Parathyroid adenoma (tissue), 2 donors: ENCODE measurements around the gene TBC1D23.
"Not testable (repeated sequence)": the region's sequence is repeated elsewhere in the genome, so short reads cannot be mapped to it uniquely, and the experiment has no call there.

ENCODE experiments used
- H2AFZ ChIP-seq: fragments of 300-600 bp; sonication (generic); one replicate; pipeline ENCODE4 v1.7.0; 2017; ENCODE audit warnings: antibody characterized with exemption, mild to moderate bottlenecking
- H3K27ac ChIP-seq: fragments of 300-600 bp; sonication (generic); one replicate; pipeline ENCODE4 v1.7.0; 2017
- H3K27me3 ChIP-seq: fragments of 300-600 bp; sonication (generic); one replicate; pipeline ENCODE4 v1.7.0; 2017; ENCODE audit warnings: low read length; ENCODE audit not compliant: control insufficient read depth, insufficient read depth
- H3K36me3 ChIP-seq: fragments of 300-600 bp; sonication (generic); one replicate; pipeline ENCODE4 v1.7.0; 2017; ENCODE audit warnings: low read length; ENCODE audit not compliant: control insufficient read depth, insufficient read depth
- H3K4me1 ChIP-seq: fragments of 300-600 bp; sonication (generic); one replicate; pipeline ENCODE4 v1.7.0; 2017; ENCODE audit warnings: control low read depth
- H3K4me2 ChIP-seq: fragments of 300-600 bp; sonication (generic); one replicate; pipeline ENCODE4 v1.7.0; 2017; ENCODE audit warnings: low read length
- H3K4me3 ChIP-seq: fragments of 300-600 bp; sonication (generic); one replicate; pipeline ENCODE4 v1.7.0; 2017; ENCODE audit warnings: low read depth, low read length
- H3K79me2 ChIP-seq: fragments of 300-600 bp; sonication (generic); one replicate; pipeline ENCODE4 v1.7.0; 2017; ENCODE audit warnings: control low read depth
- H3K9ac ChIP-seq: fragments of 300-600 bp; sonication (generic); one replicate; pipeline ENCODE4 v1.7.0; 2017; ENCODE audit warnings: mild to moderate bottlenecking
- H3K9me3 ChIP-seq: fragments of 300-600 bp; sonication (generic); one replicate; pipeline ENCODE4 v1.7.0; 2017; ENCODE audit warnings: low read length; ENCODE audit not compliant: control insufficient read depth
- CTCF ChIP-seq: fragments of 300-600 bp; sonication (generic); IDR thresholded peaks from one replicate; pipeline ENCODE4 v1.7.0; 2017; ENCODE audit warnings: antibody characterized with exemption, mild to moderate bottlenecking
- donor health status: primary hyperparathyroidism.

TBC1D23 gene

DNA sequence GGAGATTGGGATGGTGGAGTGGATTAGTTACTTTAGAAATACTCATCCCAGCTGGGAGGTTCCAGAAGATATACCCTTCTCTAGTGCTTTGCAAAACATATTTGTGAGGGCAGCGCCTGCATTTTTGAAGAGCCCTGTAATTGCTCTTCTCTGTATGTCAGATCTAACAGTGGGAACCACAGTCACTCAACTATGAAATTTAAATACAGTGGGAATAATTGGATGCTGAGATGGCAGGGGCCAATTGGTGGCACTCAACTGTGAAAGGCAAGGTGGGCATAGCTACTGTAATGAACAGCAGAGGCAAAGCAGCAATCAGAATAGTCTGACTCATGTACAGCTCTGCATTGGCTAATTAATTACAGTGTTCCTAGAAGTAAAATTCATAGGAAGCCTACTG, 22.2 kb upstream of the TBC1D23 start:
- H3K4me1 ChIP-seq, result no peaks in the 10 kb centered on the region
- no peak overlapping the region for H3K4me2 ChIP-seq
- no peaks in the 10 kb centered on the region for H3K9me3 ChIP-seq
- H3K27me3 ChIP-seq, result no peaks in the 10 kb centered on the region
- H3K27ac ChIP-seq, result no peak overlapping the region
- H3K4me3 ChIP-seq, result no peak overlapping the region
- no peak overlapping the region for H2AFZ ChIP-seq
- H3K36me3 ChIP-seq, result no peaks in the 10 kb centered on the region
- no peak overlapping the region for H3K9ac ChIP-seq
- TF ChIP-seq CTCF, result no peak
- H3K79me2 ChIP-seq, result no peaks in the 10 kb centered on the region

- H3K27me3 ChIP-seq, H3K27ac ChIP-seq, H3K4me3 ChIP-seq, H3K9ac ChIP-seq, H3K36me3 ChIP-seq, H3K9me3 ChIP-seq, H2AFZ ChIP-seq, H3K79me2 ChIP-seq, H3K4me1 ChIP-seq, H3K4me2 ChIP-seq: not testable (repeated sequence)
These were observed 18.3 kb upstream of the TBC1D23 start for GRCh38 chr3:100242471-100242870.

- Histone ChIP-seq H3K36me3 (no peaks in the 10 kb centered on the region), H3K4me3 (no peak overlapping the region), H3K79me2 (no peaks in the 10 kb centered on the region), H3K4me1 (no peaks in the 10 kb centered on the region), H3K27me3 (no peaks in the 10 kb centered on the region), H3K27ac (no peak overlapping the region), H3K9me3 (no peaks in the 10 kb centered on the region), H3K4me2 (no peak overlapping the region), H2AFZ (no peak overlapping the region), H3K9ac (no peak overlapping the region)
- TF ChIP-seq CTCF, result no peak
These were observed 16.5 kb upstream of the TBC1D23 start for GRCh38 chr3:100244264-100244663.

DNA sequence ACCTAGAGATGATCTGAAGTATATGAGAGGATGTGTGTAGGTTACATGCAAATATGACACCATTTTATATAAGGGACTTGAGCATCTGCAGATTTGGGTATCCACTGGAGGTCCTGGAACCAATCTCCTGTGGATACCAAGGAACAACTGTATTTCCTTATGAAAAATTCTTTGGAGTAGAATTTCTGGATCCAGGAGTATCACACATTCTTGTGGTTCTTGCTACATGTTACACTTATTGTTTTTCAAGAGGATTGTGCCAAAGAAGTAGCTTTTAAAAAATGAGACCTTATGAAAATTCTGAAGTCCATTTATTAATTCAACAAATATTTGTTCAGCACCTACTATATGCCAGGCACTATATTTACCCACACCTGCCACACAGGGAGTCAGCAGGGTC, 15.7 kb upstream of the TBC1D23 start:
- Histone ChIP-seq H2AFZ (no peak overlapping the region), H3K9me3 (no peaks in the 10 kb centered on the region), H3K4me3 (no peak overlapping the region), H3K79me2 (no peaks in the 10 kb centered on the region), H3K4me2 (no peak overlapping the region), H3K36me3 (no peaks in the 10 kb centered on the region), H3K9ac (no peak overlapping the region), H3K27me3 (no peaks in the 10 kb centered on the region), H3K4me1 (no peaks in the 10 kb centered on the region), H3K27ac (no peak overlapping the region)
- TF ChIP-seq CTCF, result no peak

DNA sequence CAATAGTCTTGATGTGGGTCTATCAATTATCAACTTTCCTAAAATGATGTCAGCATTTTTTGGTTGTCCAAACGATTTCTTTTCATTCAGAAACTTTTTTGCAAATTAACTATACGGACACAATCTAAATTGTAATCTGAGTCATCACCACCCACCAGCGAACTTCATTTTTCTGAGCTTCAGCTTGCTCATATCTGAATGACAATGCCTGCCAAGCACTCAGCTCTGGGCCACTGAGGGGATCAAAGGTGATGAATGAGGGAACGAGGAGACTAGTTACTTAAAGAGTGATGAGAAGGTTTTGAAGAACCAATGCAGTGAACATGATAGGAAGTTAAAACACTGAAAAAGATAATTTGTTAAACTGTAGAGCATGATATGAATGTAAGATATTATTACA, 14.9 kb upstream of the TBC1D23 start:
- Histone ChIP-seq H3K4me3 (no peak overlapping the region), H3K9me3 (no peaks in the 10 kb centered on the region), H3K4me1 (no peaks in the 10 kb centered on the region), H3K27me3 (no peaks in the 10 kb centered on the region), H3K4me2 (no peak overlapping the region), H3K27ac (no peak overlapping the region), H3K9ac (no peak overlapping the region), H3K79me2 (no peaks in the 10 kb centered on the region), H2AFZ (no peak overlapping the region), H3K36me3 (no peaks in the 10 kb centered on the region)
- TF ChIP-seq CTCF, result no peak
